Left ventricle myocardium inferior (tissue), 1 donor: ENCODE results near the gene VCP. TPM values are rescaled to one million over a fixed set of nuclear protein-coding genes. Genes with fewer than 3 reads are reported as not detected.

ENCODE experiments used
- DNase-seq: peaks from one replicate; pipeline ENCODE4 v3.0.0-alpha.2; 2020
- H3K27ac ChIP-seq: fragments of 200-600 bp; replicated peaks from 2 replicates; pipeline ENCODE4 v1.8.0; 2021
- H3K27me3 ChIP-seq: fragments of 200-600 bp; 2 replicates; pipeline ENCODE4 v1.8.0; 2021; ENCODE audit warnings: low read depth
- H3K36me3 ChIP-seq: fragments of 200-600 bp; 2 replicates; pipeline ENCODE4 v1.8.0; 2021
- H3K4me1 ChIP-seq: fragments of 200-600 bp; 2 replicates; pipeline ENCODE4 v1.8.0; 2021
- H3K4me3 ChIP-seq: fragments of 200-600 bp; 2 replicates; pipeline ENCODE4 v1.8.0; 2021; ENCODE audit warnings: mild to moderate bottlenecking, moderate library complexity
- H3K9me3 ChIP-seq: fragments of 200-600 bp; replicated peaks from 2 replicates; pipeline ENCODE4 v1.8.0; 2021
- intact Hi-C: fragments of 100-400 bp; cut with micrococcal nuclease; formaldehyde crosslinking; loops from one replicate; pipeline ENCODE4 v1.11.0; 2022
- long read RNA-seq: library from polyadenylated mRNA; unstranded; transcript quantifications from one replicate; pipeline ENCODE4 v2.0.0, GENCODE V29; 2021
- total RNA-seq: library from RNA; stranded (reverse); fragmentation: NEBNext Ultra II Directional; extraction: Animal tissue kit (Norgen Biotek cat#: 25700); gene quantifications from one replicate; pipeline ENCODE4 v1.2.1, GENCODE V29; 2021
- TF ChIP-seq, protein P1 (sequence below): fragments of 200-600 bp; IDR thresholded peaks from 2 replicates; pipeline ENCODE4 v1.8.0; 2021; ENCODE audit warnings: antibody characterized with exemption, mild to moderate bottlenecking, borderline replicate concordance
- donor health status: DM: no; HTN: yes; CAD: no; lungs with severe emphysema.

The VCP gene
- 253 TPM for total RNA-seq
- long read RNA-seq, full-length matches to known transcripts = 1,381 of 1,559 reads
- long read RNA-seq, partial matches to known transcripts = 33 of 1,559 reads
- long read RNA-seq, other reads (novel, unspliced or antisense) = 145 of 1,559 reads

DNA sequence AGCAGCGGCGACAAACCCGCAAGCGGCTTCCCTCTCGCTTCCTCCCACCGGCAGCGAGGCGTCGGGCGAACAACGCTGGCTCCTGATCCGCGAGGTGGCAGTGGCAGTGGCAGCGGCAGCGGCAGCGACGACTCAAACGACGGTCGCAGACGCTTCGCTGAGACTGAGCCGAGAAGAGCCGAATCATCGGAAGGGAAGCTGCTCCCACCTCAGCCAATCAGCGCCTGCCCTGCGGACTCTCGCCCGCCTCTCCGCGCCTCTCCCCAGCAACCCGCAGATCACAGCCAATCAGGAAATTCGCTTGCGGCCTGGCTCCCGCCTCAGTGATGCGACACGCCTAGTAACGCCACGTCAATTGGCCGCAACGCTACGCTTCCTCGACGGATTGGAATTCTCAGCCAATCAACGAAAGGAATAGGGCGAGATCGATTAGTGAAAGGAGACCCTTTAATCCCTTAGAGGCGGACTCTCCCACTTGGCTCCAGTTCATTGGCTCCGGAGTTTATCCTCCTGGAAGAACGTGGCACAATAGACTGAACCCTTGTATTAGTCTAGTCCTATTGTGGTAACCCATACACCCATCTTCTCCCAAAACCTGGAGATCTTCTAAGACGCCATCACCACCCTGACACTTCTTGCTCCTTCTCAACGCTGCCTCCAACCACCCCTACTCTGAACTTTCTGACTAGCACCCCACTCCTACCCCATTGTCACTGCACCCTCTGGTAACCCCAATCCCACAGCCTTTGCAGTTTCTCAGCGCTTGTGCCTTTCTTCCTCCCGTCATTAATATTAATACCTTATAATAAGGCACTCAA, at the start of gene VCP:
VCP (minus strand) TSS at position 165 of the 818 bp plus-strand sequence. CDS start 272 bp downstream, outside the sequence.
- Histone ChIP-seq H3K27ac (peak within 1 kb of the TSS; percentile 97), H3K9me3 (no peaks in the 10 kb centered on the region), H3K4me3 (peak within 1 kb of the TSS; percentile 75), H3K4me1 (peaks cover 53% of the 10 kb centered on the region), H3K36me3 (peaks cover 29% of the 10 kb centered on the region), H3K27me3 (no peaks in the 10 kb centered on the region)
- TF ChIP-seq, protein P1, sequence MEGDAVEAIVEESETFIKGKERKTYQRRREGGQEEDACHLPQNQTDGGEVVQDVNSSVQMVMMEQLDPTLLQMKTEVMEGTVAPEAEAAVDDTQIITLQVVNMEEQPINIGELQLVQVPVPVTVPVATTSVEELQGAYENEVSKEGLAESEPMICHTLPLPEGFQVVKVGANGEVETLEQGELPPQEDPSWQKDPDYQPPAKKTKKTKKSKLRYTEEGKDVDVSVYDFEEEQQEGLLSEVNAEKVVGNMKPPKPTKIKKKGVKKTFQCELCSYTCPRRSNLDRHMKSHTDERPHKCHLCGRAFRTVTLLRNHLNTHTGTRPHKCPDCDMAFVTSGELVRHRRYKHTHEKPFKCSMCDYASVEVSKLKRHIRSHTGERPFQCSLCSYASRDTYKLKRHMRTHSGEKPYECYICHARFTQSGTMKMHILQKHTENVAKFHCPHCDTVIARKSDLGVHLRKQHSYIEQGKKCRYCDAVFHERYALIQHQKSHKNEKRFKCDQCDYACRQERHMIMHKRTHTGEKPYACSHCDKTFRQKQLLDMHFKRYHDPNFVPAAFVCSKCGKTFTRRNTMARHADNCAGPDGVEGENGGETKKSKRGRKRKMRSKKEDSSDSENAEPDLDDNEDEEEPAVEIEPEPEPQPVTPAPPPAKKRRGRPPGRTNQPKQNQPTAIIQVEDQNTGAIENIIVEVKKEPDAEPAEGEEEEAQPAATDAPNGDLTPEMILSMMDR = no peak
- peak; percentile 98 for DNase-seq
- intact Hi-C loops = no loop called here

DNA sequence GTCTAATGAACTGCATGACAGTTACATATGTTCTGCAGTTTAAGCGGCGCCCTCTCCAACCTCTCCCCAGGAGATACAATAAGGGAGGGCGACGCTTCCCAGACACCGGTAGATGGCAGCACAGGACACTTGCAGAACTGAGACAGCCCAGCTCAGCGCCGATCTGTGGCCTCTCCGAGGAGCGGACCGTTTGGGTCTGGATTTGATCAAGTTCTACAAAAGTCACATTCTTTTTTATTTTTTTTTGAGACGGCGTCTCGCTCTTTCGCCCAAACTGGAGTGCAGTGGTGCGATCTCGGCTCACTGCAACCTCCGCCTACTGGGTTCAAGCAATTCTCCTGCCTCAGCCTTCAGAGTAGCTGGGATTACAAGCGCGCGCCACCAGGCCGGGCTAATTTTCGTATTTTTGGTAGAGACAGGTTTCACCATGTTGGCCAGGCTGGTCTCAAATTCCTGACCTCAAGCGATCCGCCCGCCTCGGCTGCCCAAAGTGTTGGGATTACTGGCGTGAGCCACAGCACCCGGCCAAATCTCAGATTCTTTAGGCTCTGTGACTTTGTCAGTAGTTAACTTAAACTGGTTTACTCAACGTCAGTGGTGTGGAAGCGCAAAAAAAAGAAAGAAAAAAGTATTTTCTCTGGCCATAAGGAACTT, 44.6 kb upstream of the VCP start:
- Histone ChIP-seq H3K9me3 (no peaks in the 10 kb centered on the region), H3K4me3 (peak overlapping the region; percentile 74), H3K36me3 (no peaks in the 10 kb centered on the region), H3K27ac (peak overlapping the region; percentile 95), H3K4me1 (peaks cover 49% of the 10 kb centered on the region), H3K27me3 (no peaks in the 10 kb centered on the region)
- peak; percentile 88 for DNase-seq
- intact Hi-C loops = loop anchor here (5.0 to 10.0 kb wide), 3 partner anchors 45 to 360 kb away; partner anchors contain the start of gene UNC13B
- TF ChIP-seq, protein P1 = peak; percentile 97

DNA sequence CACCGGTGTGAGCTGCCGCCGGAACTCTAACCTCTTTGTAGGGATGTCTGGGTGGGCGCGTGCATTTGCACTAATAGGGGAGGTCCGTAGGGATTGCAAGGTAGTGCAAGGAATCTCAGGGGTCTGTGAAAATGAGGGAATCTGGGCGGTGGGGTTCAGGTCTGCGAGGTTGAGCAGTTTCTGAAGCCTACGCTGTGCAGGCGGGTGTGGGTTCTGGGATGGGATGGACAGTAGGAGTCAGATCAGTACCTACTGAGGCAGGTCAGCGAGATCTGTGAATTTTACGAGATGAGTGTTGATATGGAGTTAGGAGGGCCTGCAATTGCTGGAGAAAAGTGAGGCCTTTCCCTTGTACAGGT, 44.1 kb upstream of the VCP start:
- Histone ChIP-seq H3K27ac (peak overlapping the region; percentile 95), H3K27me3 (no peaks in the 10 kb centered on the region), H3K4me3 (peak overlapping the region; percentile 74), H3K36me3 (no peaks in the 10 kb centered on the region), H3K4me1 (peaks cover 53% of the 10 kb centered on the region), H3K9me3 (no peaks in the 10 kb centered on the region)
- DNase-seq = no peak
- intact Hi-C loops = loop anchor here (5.0 to 10.0 kb wide), 3 partner anchors 46 to 361 kb away; partner anchors contain the start of gene UNC13B
- TF ChIP-seq, protein P1 = no peak

DNA sequence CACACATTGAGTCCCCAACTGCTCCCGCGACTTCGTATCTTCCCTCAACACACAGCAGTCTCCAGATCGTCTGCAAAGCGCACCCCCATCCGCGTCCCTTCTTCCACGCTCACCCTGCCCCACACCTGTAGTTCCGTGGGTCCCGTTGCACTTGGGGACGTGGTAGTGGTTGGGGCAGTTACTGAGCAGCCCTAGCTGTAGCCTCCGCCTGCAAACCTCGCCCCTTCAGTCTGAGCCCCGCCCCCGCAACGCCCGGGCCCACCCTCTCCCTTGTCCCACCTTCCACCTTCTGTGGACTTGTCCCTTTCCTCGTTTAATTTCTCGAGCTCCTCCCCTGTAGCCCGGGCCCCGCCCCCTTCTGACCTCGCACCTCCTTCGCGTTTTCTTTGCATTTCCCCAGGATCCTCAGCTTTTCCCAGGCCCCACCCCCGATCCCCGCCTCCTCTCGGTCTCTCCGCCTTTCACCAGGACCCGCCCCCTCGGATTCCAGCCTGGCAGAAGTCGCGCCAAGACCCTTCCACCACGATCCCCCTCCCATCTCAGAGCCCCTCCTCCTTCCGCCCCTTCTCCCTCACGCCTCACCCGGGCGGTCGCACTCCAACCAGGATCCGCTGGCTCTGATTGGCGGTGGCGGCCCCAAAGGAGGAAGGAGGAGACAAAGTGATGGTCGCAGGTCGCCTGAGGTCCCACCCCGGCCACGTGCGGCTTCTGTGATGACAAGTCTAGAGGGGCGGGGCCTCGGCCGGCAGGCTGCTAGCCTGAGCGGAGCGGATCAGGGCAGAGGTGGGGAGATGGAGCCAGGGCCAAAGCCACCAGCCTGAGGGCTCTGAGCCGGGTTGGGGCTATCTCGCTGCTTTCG, 43.5 kb upstream of the VCP start, which contains the start of gene ATOSB:
ATOSB (minus strand) TSS at position 183 of the 859 bp plus-strand sequence. CDS start 7,588 bp downstream, outside the sequence.
- Histone ChIP-seq H3K4me3 (peak within 1 kb of the TSS; percentile 74), H3K9me3 (no peaks in the 10 kb centered on the region), H3K4me1 (peaks cover 58% of the 10 kb centered on the region), H3K36me3 (no peaks in the 10 kb centered on the region), H3K27ac (peak within 1 kb of the TSS; percentile 95), H3K27me3 (no peaks in the 10 kb centered on the region)
- intact Hi-C loops = loop anchor here (5.0 to 10.0 kb wide), 3 partner anchors 46 to 361 kb away; partner anchors contain the start of gene UNC13B
- DNase-seq = peak; percentile 97
- TF ChIP-seq, protein P1 = no peak
